SK-N-SH (cell line): ENCODE results near the gene ADRM1. TPM values are rescaled to one million over a fixed set of nuclear protein-coding genes. Genes with fewer than 3 reads are reported as not detected.

Experiments
- CTCF ChIA-PET: fragments of 300-600, 350-600 bp; formaldehyde crosslinking; extraction: SDS; loops from one replicate; lab custom pipeline; 2021; lab: Yijun Ruan, JAX
- POLR2A ChIA-PET: fragments of 350-600 bp; sonication (Branson Sonifier 250); formaldehyde crosslinking; extraction: SDS; loops from one replicate; lab custom pipeline; 2020; ENCODE audit warnings: antibody characterized with exemption, inconsistent platforms; lab: Yijun Ruan, JAX
- DNase-seq: peaks from one replicate; pipeline ENCODE4 v3.0.0; 2012
- H2AFZ ChIP-seq: fragments of 200-600 bp; sonication (generic); 2 replicates; pipeline ENCODE4 v1.8.1; 2016; ENCODE audit warnings: antibody characterized with exemption, mild to moderate bottlenecking, low read depth
- H3F3A ChIP-seq: fragments of 200-600 bp; sonication (generic); replicated peaks from 2 replicates; pipeline ENCODE3; 2016; ENCODE audit warnings: antibody characterized with exemption, mild to moderate bottlenecking; ENCODE audit not compliant: insufficient read depth
- H3K27ac ChIP-seq, 2 experiments: fragments of 200-500 bp in 1 of 2; fragments of 200-600 bp in 1 of 2; sonication (Bioruptor generic) in 1 of 2; sonication (generic), shearing (Covaris generic) in 1 of 2; 2 replicates each; pipeline versions ENCODE4 v1.5.1 to v1.6.1; 2014 to 2016; ENCODE audit warnings: low read depth in 2 of 2, inconsistent platforms in 1 of 2, low read length in 1 of 2, mild to moderate bottlenecking in 1 of 2, mixed read lengths in 1 of 2
- H3K27me3 ChIP-seq: fragments of 200-600 bp; sonication (generic), shearing (Covaris generic); 2 replicates; pipeline ENCODE4 v1.6.1; 2016; ENCODE audit warnings: mixed run types; ENCODE audit not compliant: insufficient read depth
- H3K36me3 ChIP-seq, 2 experiments: fragments of 200-500 bp in 1 of 2; fragments of 200-600 bp in 1 of 2; sonication (Bioruptor generic) in 1 of 2; sonication (generic) in 1 of 2; replicated peaks in 1 of 2; 2 replicates each; pipeline versions ENCODE3 to v1.5.1; 2014 to 2016; ENCODE audit warnings: low read length in 1 of 2, mild to moderate bottlenecking in 1 of 2; ENCODE audit not compliant: insufficient read depth in 2 of 2, control insufficient read depth in 1 of 2
- H3K4me1 ChIP-seq, 2 experiments: fragments of 200-500 bp in 1 of 2; fragments of 200-600 bp in 1 of 2; sonication (Bioruptor generic) in 1 of 2; sonication (generic), shearing (Covaris generic) in 1 of 2; 2 replicates each; pipeline versions ENCODE4 v1.5.1 to v1.6.1; 2014 to 2016; ENCODE audit warnings: low read depth in 1 of 2, low read length in 1 of 2, mixed run types in 1 of 2; ENCODE audit not compliant: insufficient read depth in 2 of 2, control insufficient read depth in 1 of 2
- H3K4me2 ChIP-seq: fragments of 200-600 bp; sonication (generic), shearing (Covaris generic); 2 replicates; pipeline ENCODE4 v1.6.1; 2017; ENCODE audit warnings: mixed run types
- H3K4me3 ChIP-seq, 2 experiments: fragments of 200-500 bp in 1 of 2; fragments of 200-600 bp in 1 of 2; sonication (Bioruptor generic) in 1 of 2; sonication (generic), shearing (Covaris generic) in 1 of 2; 2 replicates each; pipeline versions ENCODE4 v1.5.1 to v1.8.1; 2014 to 2016; ENCODE audit warnings: low read depth in 2 of 2, inconsistent platforms in 1 of 2, low read length in 1 of 2, mild to moderate bottlenecking in 1 of 2, mixed read lengths in 1 of 2, moderate library complexity in 1 of 2
- H3K79me2 ChIP-seq: fragments of 200-600 bp; sonication (generic); 2 replicates; pipeline ENCODE4 v1.8.1; 2017; ENCODE audit warnings: mild to moderate bottlenecking; ENCODE audit not compliant: insufficient read depth
- H3K9ac ChIP-seq: fragments of 200-600 bp; sonication (generic); 2 replicates; pipeline ENCODE4 v1.6.1; 2017; ENCODE audit warnings: mixed run types
- H3K9me2 ChIP-seq: fragments of 200-600 bp; sonication (generic); 2 replicates; pipeline ENCODE4 v1.6.1; 2017; ENCODE audit warnings: mixed run types
- H3K9me3 ChIP-seq: fragments of 200-600 bp; sonication (generic); 2 replicates; pipeline ENCODE4 v1.6.1; 2017; ENCODE audit warnings: mixed run types, mild to moderate bottlenecking, moderate library complexity
- H4K20me1 ChIP-seq: fragments of 200-600 bp; sonication (generic); 2 replicates; pipeline ENCODE4 v1.6.1; 2017; ENCODE audit warnings: mild to moderate bottlenecking, mixed run types; ENCODE audit not compliant: insufficient read depth
- EP300 ChIP-seq, 2 experiments: IDR thresholded peaks; 2 replicates each; pipeline versions ENCODE4 v1.4.0 to v1.6.1; 2012; ENCODE audit warnings: borderline replicate concordance in 1 of 2, low read depth in 1 of 2, low read length in 1 of 2
- FOSL2 ChIP-seq: IDR thresholded peaks from 2 replicates; pipeline ENCODE4 v1.4.0; 2012; ENCODE audit warnings: low read depth, mild to moderate bottlenecking, moderate library complexity, borderline replicate concordance
- FOXJ3 ChIP-seq: sonication (generic); formaldehyde crosslinking; IDR thresholded peaks from 2 replicates; pipeline ENCODE4 v1.5.1; 2020; ENCODE audit warnings: mild to moderate bottlenecking, missing genetic modification reagents
- GATA2 ChIP-seq: sonication (generic); formaldehyde crosslinking; IDR thresholded peaks from 2 replicates; pipeline ENCODE4 v1.5.0; 2020; ENCODE audit warnings: mild to moderate bottlenecking, missing genetic modification reagents
- JUND ChIP-seq: IDR thresholded peaks from 2 replicates; pipeline ENCODE4 v1.4.0; 2012
- MEF2A ChIP-seq: IDR thresholded peaks from 2 replicates; pipeline ENCODE4 v1.4.0; 2012; ENCODE audit warnings: low read depth, borderline replicate concordance
- MXI1 ChIP-seq: IDR thresholded peaks from 2 replicates; pipeline ENCODE4 v1.6.1; 2012; ENCODE audit warnings: mild to moderate bottlenecking, low read depth, low read length, improper control_type of control experiment
- NFIC ChIP-seq: IDR thresholded peaks from 2 replicates; pipeline ENCODE4 v1.4.0; 2012; ENCODE audit warnings: borderline replicate concordance
- NRF1 ChIP-seq: IDR thresholded peaks from 2 replicates; pipeline ENCODE4 v1.6.1; 2012; ENCODE audit warnings: low read depth, mild to moderate bottlenecking, low read length
- POLR2AphosphoS5 ChIP-seq: IDR thresholded peaks from 2 replicates; pipeline ENCODE4 v1.6.1; 2012; ENCODE audit warnings: low read depth, low read length
- RAD21 ChIP-seq: IDR thresholded peaks from 2 replicates; pipeline ENCODE4 v1.6.1; 2012; ENCODE audit warnings: mild to moderate bottlenecking, low read length
- RXRA ChIP-seq: IDR thresholded peaks from 2 replicates; pipeline ENCODE4 v1.4.0; 2012; ENCODE audit warnings: low read depth, mild to moderate bottlenecking, borderline replicate concordance
- SIN3A ChIP-seq: IDR thresholded peaks from 2 replicates; pipeline ENCODE4 v1.6.1; 2012; ENCODE audit warnings: low read depth, mild to moderate bottlenecking, low read length, moderate library complexity, borderline replicate concordance
- TAF1 ChIP-seq: IDR thresholded peaks from 2 replicates; pipeline ENCODE4 v1.6.1; 2012; ENCODE audit warnings: low read depth, mild to moderate bottlenecking, low read length, moderate library complexity, borderline replicate concordance
- TCF12 ChIP-seq: IDR thresholded peaks from 2 replicates; pipeline ENCODE4 v1.4.0; 2012
- TEAD4 ChIP-seq: IDR thresholded peaks from 2 replicates; pipeline ENCODE4 v1.4.0; 2012; ENCODE audit warnings: mild to moderate bottlenecking, borderline replicate concordance; ENCODE audit not compliant: insufficient read depth
- USF2 ChIP-seq: fragments of 150-350 bp; IDR thresholded peaks from 2 replicates; pipeline ENCODE4 v1.6.1; 2017; ENCODE audit warnings: antibody characterized with exemption, low read length, low read depth, borderline replicate concordance
- YY1 ChIP-seq: IDR thresholded peaks from 2 replicates; pipeline ENCODE4 v1.4.0; 2012; ENCODE audit warnings: low read depth, mild to moderate bottlenecking
- WGBS: methylation state at CpG from one replicate; pipeline ENCODE4 v1.1.6; 2017; ENCODE audit warnings: low lambda C conversion rate; 5-methylcytosine and 5-hydroxymethylcytosine counted together
- polyA plus RNA-seq, 3 experiments: library from polyadenylated mRNA; depleted of rRNA; stranded (reverse); fragments of >200 nt; gene quantifications; 2 replicates each; pipeline ENCODE4 v1.2.3, GENCODE V29; 2012
- TF ChIP-seq, protein P1 (sequence below): IDR thresholded peaks from 2 replicates; pipeline ENCODE4; 2012

ADRM1 gene
- polyA plus RNA-seq, 1 of the 3 experiments (the other 2 are of a cell fraction) = 142 TPM

GRCh38 chr20:62273416-62273815 is 29.4 kb upstream of the ADRM1 start:
- no peak for DNase-seq
- no peak overlapping the region for H3K4me2 ChIP-seq
- no peaks in the 10 kb centered on the region for H3K27me3 ChIP-seq
- H2AFZ ChIP-seq = no peak overlapping the region
- WGBS = 96% methylated on average over 18 of the region's 18 CpGs
- ChIA-PET CTCF (interaction anchor here (0.9 kb wide), 1 partner anchor 95 kb away, joined by 3 read pairs; no protein-coding TSS in a partner anchor), POLR2A (no interaction called here)
- no peaks in the 10 kb centered on the region for H3K79me2 ChIP-seq
- no peak overlapping the region for H3K9ac ChIP-seq
- no peaks in the 10 kb centered on the region for H3F3A ChIP-seq
- H3K4me1 ChIP-seq = no peaks in the 10 kb centered on the region; a peak in 1 of 4 replicates
- TF ChIP-seq TCF12 = no peak
- TF ChIP-seq FOXJ3 (CRISPR knock-in tag) = no peak
- no peak for TF ChIP-seq MEF2A
- TF ChIP-seq TAF1 = no peak
- TF ChIP-seq POLR2AphosphoS5 = no peak
- no peak for TF ChIP-seq USF2
- TF ChIP-seq EP300 (IDR thresholded peaks at IDR 0.05; ENCODE audit: borderline replicate concordance in 1 of 2, low read depth in 1 of 2, low read length in 1 of 2) = no peak
- TF ChIP-seq YY1 = no peak
- TF ChIP-seq FOSL2 = no peak
- TF ChIP-seq NFIC = no peak
- TF ChIP-seq RXRA = no peak
- TF ChIP-seq GATA2 = no peak
- TF ChIP-seq MXI1 = no peak
- TF ChIP-seq TEAD4 = no peak
- TF ChIP-seq, protein P1, sequence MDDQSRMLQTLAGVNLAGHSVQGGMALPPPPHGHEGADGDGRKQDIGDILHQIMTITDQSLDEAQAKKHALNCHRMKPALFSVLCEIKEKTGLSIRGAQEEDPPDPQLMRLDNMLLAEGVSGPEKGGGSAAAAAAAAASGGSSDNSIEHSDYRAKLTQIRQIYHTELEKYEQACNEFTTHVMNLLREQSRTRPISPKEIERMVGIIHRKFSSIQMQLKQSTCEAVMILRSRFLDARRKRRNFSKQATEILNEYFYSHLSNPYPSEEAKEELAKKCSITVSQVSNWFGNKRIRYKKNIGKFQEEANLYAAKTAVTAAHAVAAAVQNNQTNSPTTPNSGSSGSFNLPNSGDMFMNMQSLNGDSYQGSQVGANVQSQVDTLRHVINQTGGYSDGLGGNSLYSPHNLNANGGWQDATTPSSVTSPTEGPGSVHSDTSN = no peak
- TF ChIP-seq RAD21 = no peak
- no peak for TF ChIP-seq NRF1
- TF ChIP-seq JUND = no peak
- TF ChIP-seq SIN3A = no peak
- H3K27ac ChIP-seq = no peak overlapping the region
- no peak overlapping the region for H3K4me3 ChIP-seq
- no peaks in the 10 kb centered on the region for H4K20me1 ChIP-seq
- peaks cover 3 to 14% of the 10 kb centered on the region in 2 experiments for H3K36me3 ChIP-seq
- no peaks in the 10 kb centered on the region for H3K9me3 ChIP-seq
- H3K9me2 ChIP-seq = no peaks in the 10 kb centered on the region
